K562 (cell line): Measurements from ENCODE around the gene TMEM184B. TPM values are rescaled to one million over a fixed set of nuclear protein-coding genes. Genes with fewer than 3 reads are reported as not detected.

ENCODE experiments used
- ATAC-seq: fragments of 200-7000 bp; cut with Tn5 transposase; 3 replicates; pipeline ENCODE4 v1.9.1; 2020; ENCODE audit warnings: moderate library complexity
- BruUV-seq: library from RNA; stranded (reverse); fragments of 400-500 nt; replicated peaks from 2 replicates; lab custom pipeline; 2021; lab: Mats Ljungman, UMichigan
- CTCF ChIA-PET: fragments of 300-600 bp; formaldehyde crosslinking; extraction: SDS; loops from one replicate; lab custom pipeline; 2021; ENCODE audit warnings: low intra/inter-chr PET ratio; lab: Yijun Ruan, JAX
- POLR2A ChIA-PET: fragments of 300-600, 350-650 bp; sonication (Branson Sonifier 250); formaldehyde crosslinking; extraction: SDS; loops from one replicate; lab custom pipeline; 2021; ENCODE audit warnings: antibody characterized with exemption, inconsistent platforms; lab: Yijun Ruan, JAX
- DNase-seq, 4 experiments: peaks; one replicate each; pipeline versions ENCODE4 v3.0.0 to v3.0.0-alpha.2; 2011 to 2018; ENCODE audit warnings: low spot score in 3 of 4, mixed read lengths in 3 of 4; ENCODE audit errors: extremely low read depth in 1 of 4
- FAIRE-seq: peaks from 2 replicates; lab custom pipeline; 2011; peaks lifted over from hg19 to GRCh38; lab: Jason Lieb, UNC
- H2AFZ ChIP-seq: 2 replicates; pipeline ENCODE4 v1.6.0; 2011; ENCODE audit warnings: low read depth, low read length, control low read depth, inconsistent platforms
- H3K27ac ChIP-seq: fragments of 200-600 bp; 3 replicates; pipeline ENCODE4 v1.8.0; 2011; ENCODE audit warnings: low read depth, mild to moderate bottlenecking, control low read depth, inconsistent platforms, low read length, moderate library complexity, mixed read lengths; ENCODE audit errors: extremely low read depth
- H3K27me3 ChIP-seq, 2 experiments: fragments of 300-600 bp in 1 of 2; 2 replicates in 1 of 2; 3 replicates in 1 of 2; pipeline versions ENCODE4 v1.6.0 to v1.8.0; 2011; ENCODE audit warnings: inconsistent platforms in 2 of 2, low read length in 2 of 2, mild to moderate bottlenecking in 1 of 2, mixed read lengths in 1 of 2, moderate library complexity in 1 of 2; ENCODE audit not compliant: control insufficient read depth in 2 of 2, insufficient read depth in 2 of 2
- H3K36me3 ChIP-seq: fragments of 300-600 bp; 3 replicates; pipeline ENCODE4 v1.8.0; 2011; ENCODE audit warnings: mild to moderate bottlenecking, low read length, inconsistent platforms; ENCODE audit not compliant: control insufficient read depth, insufficient read depth
- H3K4me1 ChIP-seq, 2 experiments: fragments of 200-600 bp in 1 of 2; replicated peaks in 1 of 2; 2 replicates in 1 of 2; 3 replicates in 1 of 2; pipeline versions ENCODE4 v1.5.1 to v1.8.0; 2011; ENCODE audit warnings: inconsistent platforms in 2 of 2, low read length in 2 of 2, mild to moderate bottlenecking in 1 of 2, mixed read lengths in 1 of 2, moderate library complexity in 1 of 2; ENCODE audit not compliant: control insufficient read depth in 2 of 2, insufficient read depth in 2 of 2
- H3K4me2 ChIP-seq: 2 replicates; pipeline ENCODE4 v1.6.1; 2011; ENCODE audit warnings: low read length, control low read depth, inconsistent platforms, mixed read lengths; ENCODE audit not compliant: insufficient read depth
- H3K4me3 ChIP-seq: fragments of 200-600 bp; sonication (generic), shearing (Covaris generic); 2 replicates; pipeline ENCODE4 v1.5.1; 2016; ENCODE audit warnings: control low read depth, inconsistent platforms
- H3K79me2 ChIP-seq: fragments of 200-600 bp; 3 replicates; pipeline ENCODE4 v1.8.0; 2011; ENCODE audit warnings: low read length, inconsistent platforms; ENCODE audit not compliant: control insufficient read depth, insufficient read depth
- H3K9ac ChIP-seq, 2 experiments: 2 replicates each; pipeline versions ENCODE4 v1.6.0 to v1.6.1; 2011; ENCODE audit warnings: low read depth in 2 of 2, low read length in 2 of 2, control low read depth in 1 of 2, inconsistent platforms in 1 of 2, mild to moderate bottlenecking in 1 of 2, mixed read lengths in 1 of 2; ENCODE audit not compliant: insufficient read depth in 1 of 2
- H3K9me1 ChIP-seq: one replicate; pipeline ENCODE4 v1.6.0; 2011; ENCODE audit warnings: inconsistent platforms, mild to moderate bottlenecking, low read length, moderate library complexity; ENCODE audit not compliant: control insufficient read depth, insufficient read depth
- H3K9me3 ChIP-seq: replicated peaks from 2 replicates; pipeline ENCODE4 v1.5.1; 2011; ENCODE audit warnings: low read depth, low read length, inconsistent platforms; ENCODE audit not compliant: control insufficient read depth, insufficient read depth
- H4K20me1 ChIP-seq: replicated peaks from 2 replicates; pipeline ENCODE4 v1.6.1; 2011; ENCODE audit warnings: low read length, inconsistent platforms, mixed read lengths; ENCODE audit not compliant: control insufficient read depth, insufficient read depth
- BRF1 ChIP-seq: IDR thresholded peaks from 3 replicates; pipeline ENCODE4 v1.6.1; 2011; ENCODE audit warnings: borderline replicate concordance, mild to moderate bottlenecking; ENCODE audit not compliant: insufficient read length; ENCODE audit errors: extremely low read depth
- ZNF280B ChIP-seq: fragments of 250-450 bp; sonication (Bioruptor Pico); IDR thresholded peaks from 2 replicates; pipeline ENCODE4 v1.5.1; 2021; ENCODE audit warnings: mild to moderate bottlenecking
- WGBS: fragments of 100-300 bp; shearing (Covaris generic); methylation state at CpG from one replicate; pipeline ENCODE4 v1.1.6; 2016; ENCODE audit warnings: low coverage, mixed read lengths; ENCODE audit not compliant: insufficient coverage; ENCODE audit errors: missing lambda C conversion rate; 5-methylcytosine and 5-hydroxymethylcytosine counted together
- in situ Hi-C: fragments of 300-500 bp; cut with MboI; formaldehyde crosslinking; loops from 4 replicates; pipeline ENCODE4 v1.15.0; 2018; ENCODE audit warnings: inconsistent platforms, mixed read lengths
- intact Hi-C: fragments of 100-400 bp; cut with micrococcal nuclease; formaldehyde crosslinking; loops from 2 replicates; pipeline ENCODE4 v1.14.2; 2022
- polyA plus RNA-seq, 8 experiments: library from polyadenylated mRNA; depleted of rRNA in 4 of 8; stranded (reverse) in 5 of 8; unstranded in 3 of 8; fragments of >200 nt; fragmentation: Nextera tagmentation in 2 of 8; fragmentation: Illumina TruSeq in 1 of 8; extraction: Ambion mirVana in 2 of 8; extraction: Trizol in 1 of 8; gene quantifications; 2 replicates each; pipeline versions ENCODE4 v1.2.1 to v1.2.3, GENCODE V29; 2011 to 2014; ENCODE audit warnings: inconsistent platforms in 1 of 8, missing spikeins in 1 of 8
- total RNA-seq, 7 experiments: library from RNA; depleted of rRNA in 6 of 7; stranded (reverse); fragments of >200 nt in 6 of 7; fragmentation: Illumina TruSeq in 2 of 7; extraction: Trizol in 2 of 7; gene quantifications; 2 replicates each; pipeline versions ENCODE4 v1.2.1 to v1.2.3, GENCODE V29; 2011 to 2021; ENCODE audit warnings: low replicate concordance in 1 of 7
- TF ChIP-seq, protein P1 (sequence below): fragments of 250-450 bp; sonication (Bioruptor Pico); IDR thresholded peaks from 2 replicates; pipeline ENCODE4 v1.5.0; 2021

The TMEM184B gene
- total and polyA plus RNA-seq, 9 of the 15 experiments (the other 6 are each of a cell fraction or from before 2014, with no cell fraction given): 0.31 to 25.1 (median 6.2) TPM

DNA sequence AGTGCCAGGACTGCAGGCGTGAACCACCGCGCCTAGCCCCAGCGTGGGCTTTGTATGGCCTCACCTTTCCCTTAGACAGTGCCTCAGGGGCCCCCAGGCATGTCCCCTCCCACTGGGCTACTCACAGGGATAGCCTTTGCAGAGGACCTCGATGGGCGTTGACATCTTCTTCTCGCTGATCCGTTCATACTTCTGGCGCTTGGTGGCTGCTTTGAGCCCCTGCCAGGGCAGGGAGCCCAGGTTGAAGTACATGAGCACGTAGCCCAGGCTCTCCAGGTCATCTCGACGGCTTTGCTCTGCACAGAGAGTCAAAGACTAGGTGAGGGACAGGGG, 26.9 kb upstream of the TMEM184B start:
- no peak for FAIRE-seq
- Histone ChIP-seq H3K9ac (no peak overlapping the region), H3K4me3 (no peak overlapping the region), H3K4me1 (peaks cover 0 to 3% of the 10 kb centered on the region in 2 experiments; a peak in 2 of 5 replicates), H4K20me1 (no peaks in the 10 kb centered on the region; the same call in 1 of the 2 replicates), H2AFZ (no peak overlapping the region), H3K27ac (no peak overlapping the region), H3K9me1 (no peaks in the 10 kb centered on the region), H3K36me3 (peaks cover 85% of the 10 kb centered on the region; the same call in 2 of the 3 replicates), H3K27me3 (no peaks in the 10 kb centered on the region), H3K4me2 (no peak overlapping the region), H3K79me2 (peaks cover 15% of the 10 kb centered on the region), H3K9me3 (no peaks in the 10 kb centered on the region)
- intact Hi-C loops: no loop called here
- 86% methylated on average over 6 of the region's 12 CpGs for WGBS
- in situ Hi-C loops: no loop called here
- POLR2A ChIA-PET: interaction anchor here (1.4 kb wide), 1 partner anchor 10 kb away, joined by 5 read pairs; no protein-coding TSS in a partner anchor
- ATAC-seq: no peak
- CTCF ChIA-PET: no interaction called here
- DNase-seq: no peak
- no peak for TF ChIP-seq BRF1
- TF ChIP-seq ZNF280B (CRISPR knock-in tag): no peak
- TF ChIP-seq, protein P1, sequence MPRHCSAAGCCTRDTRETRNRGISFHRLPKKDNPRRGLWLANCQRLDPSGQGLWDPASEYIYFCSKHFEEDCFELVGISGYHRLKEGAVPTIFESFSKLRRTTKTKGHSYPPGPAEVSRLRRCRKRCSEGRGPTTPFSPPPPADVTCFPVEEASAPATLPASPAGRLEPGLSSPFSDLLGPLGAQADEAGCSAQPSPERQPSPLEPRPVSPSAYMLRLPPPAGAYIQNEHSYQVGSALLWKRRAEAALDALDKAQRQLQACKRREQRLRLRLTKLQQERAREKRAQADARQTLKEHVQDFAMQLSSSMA (CRISPR knock-in tag): no peak
- no TSS peak for BruUV-seq
